Endothelial cell (in vitro differentiated cells): ENCODE results near the gene TMEM151A. TPM values are rescaled to one million over a fixed set of nuclear protein-coding genes. Genes with fewer than 3 reads are reported as not detected.
A peak's percentile ranks its signal among the peaks of the same experiment; 100 is the strongest.

Experiments
- DNase-seq: peaks from one replicate; pipeline ENCODE4 v3.0.0; 2021; ENCODE audit warnings: low spot score
- H3K27ac Mint-ChIP-seq: one replicate; pipeline ENCODE4 v1.8.0; 2021; ENCODE audit warnings: mixed read lengths, inconsistent platforms; ENCODE audit not compliant: unreplicated experiment
- H3K27me3 Mint-ChIP-seq: one replicate; pipeline ENCODE4 v1.8.0; 2021; ENCODE audit warnings: mild to moderate bottlenecking, moderate library complexity, mixed read lengths, inconsistent platforms; ENCODE audit not compliant: unreplicated experiment
- H3K36me3 Mint-ChIP-seq: one replicate; pipeline ENCODE4 v1.8.0; 2021; ENCODE audit warnings: mild to moderate bottlenecking, low read depth, mixed read lengths, inconsistent platforms; ENCODE audit not compliant: unreplicated experiment
- H3K4me1 Mint-ChIP-seq: one replicate; pipeline ENCODE4 v1.8.0; 2021; ENCODE audit warnings: mild to moderate bottlenecking, mixed read lengths, inconsistent platforms; ENCODE audit not compliant: unreplicated experiment
- H3K4me3 Mint-ChIP-seq: one replicate; pipeline ENCODE4 v1.8.0; 2021; ENCODE audit warnings: mild to moderate bottlenecking, mixed read lengths, inconsistent platforms; ENCODE audit not compliant: unreplicated experiment
- H3K9me3 Mint-ChIP-seq: one replicate; pipeline ENCODE4 v1.8.0; 2021; ENCODE audit warnings: mixed read lengths, inconsistent platforms; ENCODE audit not compliant: unreplicated experiment
- CTCF ChIP-seq: fragments of 200-600 bp; sonication (generic); IDR thresholded peaks from one replicate; pipeline ENCODE4 v1.5.0; 2021; ENCODE audit warnings: antibody characterized with exemption; ENCODE audit not compliant: unreplicated experiment
- long read RNA-seq: library from polyadenylated mRNA; unstranded; transcript quantifications from one replicate; pipeline ENCODE4 v2.0.0, GENCODE V29; 2020; ENCODE audit not compliant: unreplicated experiment
- total RNA-seq: library from RNA; stranded (reverse); fragmentation: NEBNext Ultra II Directional; extraction: Animal tissue kit (Norgen Biotek cat#: 25700); gene quantifications from one replicate; pipeline ENCODE4 v1.2.1, GENCODE V29; 2021; ENCODE audit not compliant: unreplicated experiment

Gene TMEM151A
- not detected for total RNA-seq
- long read RNA-seq: 0 reads

- peaks cover 18% of the 10 kb centered on the region for H3K4me1 Mint-ChIP-seq
- H3K27ac Mint-ChIP-seq: peak within 1 kb of the TSS; percentile 11
- H3K27me3 Mint-ChIP-seq: peaks cover 27% of the 10 kb centered on the region
- H3K4me3 Mint-ChIP-seq: peak within 1 kb of the TSS; percentile 94
- no peak for DNase-seq
- no peak for TF ChIP-seq CTCF
- H3K36me3 Mint-ChIP-seq: peaks cover 4% of the 10 kb centered on the region
- no peaks in the 10 kb centered on the region for H3K9me3 Mint-ChIP-seq
Measured at GRCh38 chr11:66291706-66292542, at the start of gene TMEM151A. Gene TMEM151A (plus strand): TSS chr11:66291894. CDS start chr11:66292014, 120 bp downstream.

DNA sequence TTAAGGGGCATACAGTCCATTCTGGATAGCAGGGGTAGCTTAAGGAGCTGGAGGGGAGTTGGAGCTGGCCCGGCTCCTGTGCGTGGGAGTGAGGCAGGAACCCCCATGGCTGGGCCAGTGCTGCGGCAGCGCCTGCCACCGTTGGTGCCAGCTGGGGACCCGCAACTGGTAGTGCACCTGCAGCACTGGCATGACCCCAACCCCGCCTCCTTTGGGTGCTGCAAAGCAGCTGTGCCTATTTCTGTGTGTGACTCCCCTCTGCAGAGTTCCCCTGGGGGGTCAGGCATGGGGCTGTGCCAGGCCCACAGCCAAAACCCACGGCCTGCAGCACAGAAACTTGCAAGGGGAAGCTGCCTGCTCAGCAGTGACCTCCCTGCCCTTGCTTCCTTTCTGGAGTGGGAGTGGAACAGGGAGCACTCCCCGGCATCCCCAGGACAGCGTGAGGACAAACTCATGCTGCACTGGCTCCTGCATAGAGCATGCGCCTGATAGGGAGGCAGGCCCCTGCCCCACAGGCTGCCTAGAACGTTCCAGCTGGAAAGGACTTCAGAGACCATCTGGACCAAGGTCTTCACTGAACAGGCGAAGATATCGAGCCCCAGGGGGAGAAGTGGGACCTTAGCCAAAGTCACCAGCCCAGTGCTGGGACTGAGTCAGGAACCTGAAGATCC is 49.5 kb upstream of the TMEM151A start:
- no peak for DNase-seq
- Mint-ChIP-seq H3K9me3 (no peaks in the 10 kb centered on the region), H3K4me1 (no peaks in the 10 kb centered on the region), H3K36me3 (peaks cover 41% of the 10 kb centered on the region), H3K4me3 (no peak overlapping the region), H3K27me3 (peaks cover 16% of the 10 kb centered on the region), H3K27ac (no peak overlapping the region)
- TF ChIP-seq CTCF: no peak

GRCh38 chr11:66243782-66244535 is 47.7 kb upstream of the TMEM151A start:
- peaks cover 16% of the 10 kb centered on the region for H3K27me3 Mint-ChIP-seq
- H3K27ac Mint-ChIP-seq: peak overlapping the region; percentile 57
- no peak for TF ChIP-seq CTCF
- H3K36me3 Mint-ChIP-seq: peaks cover 38% of the 10 kb centered on the region
- no peaks in the 10 kb centered on the region for H3K9me3 Mint-ChIP-seq
- H3K4me3 Mint-ChIP-seq: no peak overlapping the region
- H3K4me1 Mint-ChIP-seq: no peaks in the 10 kb centered on the region
- no peak for DNase-seq

GRCh38 chr11:66247295-66247694 is 44.4 kb upstream of the TMEM151A start:
- Mint-ChIP-seq H3K36me3 (peaks cover 45% of the 10 kb centered on the region), H3K4me3 (peak overlapping the region; percentile 7), H3K4me1 (no peaks in the 10 kb centered on the region), H3K9me3 (no peaks in the 10 kb centered on the region), H3K27me3 (peaks cover 10% of the 10 kb centered on the region), H3K27ac (no peak overlapping the region)
- TF ChIP-seq CTCF: no peak
- DNase-seq: no peak
